GM18505 (cell line): ENCODE measurements around the gene PLA2R1.

Experiments used
- ATAC-seq: cut with Tn5 transposase; IDR thresholded peaks from one replicate; pipeline ENCODE4 v1.9.1; 2021; ENCODE audit not compliant: unreplicated experiment
- POLR2A ChIP-seq: IDR thresholded peaks from 4 replicates; pipeline ENCODE4 v1.6.1; 2011; ENCODE audit warnings: borderline replicate concordance; ENCODE audit not compliant: insufficient read depth, insufficient read length; ENCODE audit errors: extremely low read depth

Gene PLA2R1

GRCh38 chr2:159939946-159940345 lies 122.5 kb downstream of the PLA2R1 start:
- TF ChIP-seq POLR2A, result no peak
- peak; percentile 82 for ATAC-seq

- ATAC-seq, result no peak
- no peak for TF ChIP-seq POLR2A
These were observed 124.0 kb downstream of the PLA2R1 start for GRCh38 chr2:159938395-159938794.

GRCh38 chr2:159936471-159936870 lies 125.9 kb downstream of the PLA2R1 start:
- ATAC-seq, result no peak
- no peak for TF ChIP-seq POLR2A

GRCh38 chr2:159933727-159934049 lies 128.7 kb downstream of the PLA2R1 start:
- peak; percentile 85 for ATAC-seq

GRCh38 chr2:159933040-159933726 lies 129.2 kb downstream of the PLA2R1 start:
- no peak for ATAC-seq
- TF ChIP-seq POLR2A, result no peak

More at GRCh38 chr2:159933727-159934049, 128.7 kb downstream of the PLA2R1 start:
- TF ChIP-seq POLR2A, result no peak

- TF ChIP-seq POLR2A, result no peak
- ATAC-seq, result no peak
These were observed 135.7 kb downstream of the PLA2R1 start for GRCh38 chr2:159926695-159927094.

GRCh38 chr2:159925975-159926374 lies 136.4 kb downstream of the PLA2R1 start:
- no peak for TF ChIP-seq POLR2A
- no peak for ATAC-seq

- no peak for ATAC-seq
- TF ChIP-seq POLR2A, result no peak
These were observed 139.9 kb downstream of the PLA2R1 start for GRCh38 chr2:159922563-159922962.

- ATAC-seq, result peak; percentile 96
- TF ChIP-seq POLR2A, result no peak
These were observed 140.5 kb downstream of the PLA2R1 start for GRCh38 chr2:159921752-159922404.

- no peak for ATAC-seq
- TF ChIP-seq POLR2A, result no peak
These were observed 145.9 kb downstream of the PLA2R1 start for GRCh38 chr2:159916511-159916910.

- no peak for ATAC-seq
- no peak for TF ChIP-seq POLR2A
These were observed 148.5 kb downstream of the PLA2R1 start for GRCh38 chr2:159913900-159914299.

GRCh38 chr2:159912580-159912979 lies 149.8 kb downstream of the PLA2R1 start:
- TF ChIP-seq POLR2A, result no peak
- no peak for ATAC-seq

GRCh38 chr2:159910951-159911350 lies 151.5 kb downstream of the PLA2R1 start:
- ATAC-seq, result no peak
- TF ChIP-seq POLR2A, result no peak

- ATAC-seq, result no peak
- TF ChIP-seq POLR2A, result no peak
These were observed 153.8 kb downstream of the PLA2R1 start for GRCh38 chr2:159908623-159909022.
